ENCODE results near the gene RNF113A. TPM values are rescaled to one million over a fixed set of nuclear protein-coding genes. Genes with fewer than 3 reads are reported as not detected.
"Not testable (repeated sequence)": the region's sequence is repeated elsewhere in the genome, so short reads cannot be mapped to it uniquely, and the experiment has no call there.

Gene RNF113A
- total RNA-seq, 1 donor from 2014 or later, result 12.7 TPM

DNA sequence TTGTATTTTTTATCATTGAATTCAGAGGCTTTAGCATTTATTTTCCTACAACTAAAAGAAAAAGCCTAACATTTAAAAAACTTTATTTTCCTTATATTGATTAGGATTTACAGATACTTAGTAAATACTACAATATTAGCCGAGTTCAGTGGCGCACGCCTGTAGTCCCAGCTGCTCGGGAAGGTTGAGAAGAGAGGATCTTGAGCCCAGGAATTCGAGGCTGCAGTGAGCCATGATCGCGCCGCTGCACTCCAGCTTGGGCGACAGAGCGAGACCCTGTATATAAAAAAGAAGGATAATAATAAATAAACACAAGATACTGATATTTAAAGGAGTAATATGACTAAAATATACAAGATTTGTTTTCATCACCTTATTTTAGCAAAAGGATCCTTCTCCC, 18.1 kb downstream of the RNF113A start:
- Mint-ChIP-seq H3K4me3 (peak overlapping the region; percentile 99), H3K27ac (peak overlapping the region; percentile 100), H3K27me3 (no peaks in the 10 kb centered on the region), H3K4me1 (ENCODE audit: unreplicated experiment) (no peaks in the 10 kb centered on the region), H3K9me3 (no peaks in the 10 kb centered on the region), H3K36me3 (peaks cover 9% of the 10 kb centered on the region)
- TF ChIP-seq, protein P1, sequence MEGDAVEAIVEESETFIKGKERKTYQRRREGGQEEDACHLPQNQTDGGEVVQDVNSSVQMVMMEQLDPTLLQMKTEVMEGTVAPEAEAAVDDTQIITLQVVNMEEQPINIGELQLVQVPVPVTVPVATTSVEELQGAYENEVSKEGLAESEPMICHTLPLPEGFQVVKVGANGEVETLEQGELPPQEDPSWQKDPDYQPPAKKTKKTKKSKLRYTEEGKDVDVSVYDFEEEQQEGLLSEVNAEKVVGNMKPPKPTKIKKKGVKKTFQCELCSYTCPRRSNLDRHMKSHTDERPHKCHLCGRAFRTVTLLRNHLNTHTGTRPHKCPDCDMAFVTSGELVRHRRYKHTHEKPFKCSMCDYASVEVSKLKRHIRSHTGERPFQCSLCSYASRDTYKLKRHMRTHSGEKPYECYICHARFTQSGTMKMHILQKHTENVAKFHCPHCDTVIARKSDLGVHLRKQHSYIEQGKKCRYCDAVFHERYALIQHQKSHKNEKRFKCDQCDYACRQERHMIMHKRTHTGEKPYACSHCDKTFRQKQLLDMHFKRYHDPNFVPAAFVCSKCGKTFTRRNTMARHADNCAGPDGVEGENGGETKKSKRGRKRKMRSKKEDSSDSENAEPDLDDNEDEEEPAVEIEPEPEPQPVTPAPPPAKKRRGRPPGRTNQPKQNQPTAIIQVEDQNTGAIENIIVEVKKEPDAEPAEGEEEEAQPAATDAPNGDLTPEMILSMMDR (conservative IDR thresholded peaks at IDR 0.05), result no peak
- DNase-seq (ENCODE audit: extremely low spot score, unreplicated experiment), result no peak

DNA sequence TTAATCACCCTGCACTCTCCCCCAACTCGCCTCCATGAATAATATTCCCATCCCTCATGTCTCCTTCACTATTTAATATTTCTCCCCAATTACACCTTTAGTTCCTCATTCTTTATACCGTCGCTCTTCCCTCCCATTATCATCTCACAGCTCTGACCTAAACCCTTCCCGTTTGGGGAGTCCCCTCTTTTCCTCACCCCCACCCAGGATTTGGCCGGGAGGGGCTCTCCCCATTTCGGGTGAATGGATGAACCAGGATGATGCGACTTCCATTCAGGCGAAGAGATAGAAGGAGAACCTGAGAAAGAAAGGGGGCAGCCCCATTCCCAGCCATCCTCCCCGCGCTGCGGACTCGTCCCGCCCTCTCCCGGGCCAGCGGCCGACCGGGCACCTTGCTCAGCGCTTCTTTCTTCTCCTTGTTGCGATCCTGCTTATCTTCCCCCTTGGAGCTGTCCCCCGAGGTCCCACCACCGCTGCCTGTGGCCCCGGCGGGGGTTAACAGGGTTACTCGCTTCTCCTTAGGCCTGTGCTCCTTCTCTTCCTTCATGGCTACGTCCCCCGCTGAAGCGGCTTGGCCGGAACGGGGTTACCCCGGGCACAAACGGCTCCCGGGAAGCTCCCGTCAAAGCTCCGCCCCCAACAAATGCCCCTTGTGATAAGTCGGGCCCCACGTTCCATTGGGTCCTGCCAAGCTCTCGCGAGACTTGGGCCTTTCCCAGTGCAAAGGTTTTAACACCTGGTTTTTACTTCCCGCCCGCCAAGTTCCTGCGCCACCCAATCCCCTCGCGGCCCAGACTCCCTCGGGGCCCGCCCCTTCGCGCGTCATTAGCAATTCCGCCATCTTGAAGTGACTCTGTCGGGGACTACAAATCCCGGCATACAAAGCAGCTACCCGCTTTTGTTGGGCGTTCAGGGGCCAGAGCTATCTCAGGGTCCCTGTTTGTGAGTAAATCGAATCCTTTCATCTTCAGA, 18.9 kb downstream of the RNF113A start, which contains the start of gene UPF3B:
Gene UPF3B (minus strand): TSS at position 582 of the 972 bp plus-strand sequence. CDS start 35 bp downstream, at position 547.
- peak; percentile 92 for DNase-seq (ENCODE audit: extremely low spot score, unreplicated experiment)
- no peaks in the 10 kb centered on the region for H3K4me1 Mint-ChIP-seq (ENCODE audit: unreplicated experiment)
- H3K27ac Mint-ChIP-seq, result peak within 1 kb of the TSS; percentile 100
- H3K4me3 Mint-ChIP-seq, result peak within 1 kb of the TSS; percentile 99
- peaks cover 10% of the 10 kb centered on the region for H3K36me3 Mint-ChIP-seq
- TF ChIP-seq, protein P1 (conservative IDR thresholded peaks at IDR 0.05), result no peak
- no peaks in the 10 kb centered on the region for H3K9me3 Mint-ChIP-seq
- H3K27me3 Mint-ChIP-seq, result no peaks in the 10 kb centered on the region

DNA sequence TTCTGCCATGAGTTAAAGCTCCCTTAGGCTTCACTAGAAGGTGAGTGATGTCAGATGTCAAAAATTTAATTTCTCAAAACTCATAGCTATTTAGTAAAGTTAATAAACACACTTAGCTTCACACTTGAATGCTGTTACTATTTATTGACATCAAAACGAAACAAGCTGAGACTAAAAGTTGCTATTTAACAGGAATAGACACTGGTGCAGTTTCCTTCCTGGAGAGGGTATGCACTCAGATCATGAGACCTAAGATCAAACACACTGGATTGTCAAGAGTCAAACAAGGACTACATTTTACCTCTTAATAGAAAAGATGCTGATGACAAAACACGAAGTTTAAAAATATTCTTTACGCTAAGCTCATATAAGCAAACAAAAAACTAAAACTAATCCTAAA, 37.6 kb downstream of the RNF113A start:
- Mint-ChIP-seq H3K4me3 (no peak overlapping the region), H3K27ac (no peak overlapping the region), H3K27me3 (no peaks in the 10 kb centered on the region), H3K9me3 (no peaks in the 10 kb centered on the region), H3K36me3 (peaks cover 18% of the 10 kb centered on the region), H3K4me1 (ENCODE audit: unreplicated experiment) (no peaks in the 10 kb centered on the region)
- no peak for DNase-seq (ENCODE audit: extremely low spot score, unreplicated experiment)
- TF ChIP-seq, protein P1 (conservative IDR thresholded peaks at IDR 0.05), result no peak

DNA sequence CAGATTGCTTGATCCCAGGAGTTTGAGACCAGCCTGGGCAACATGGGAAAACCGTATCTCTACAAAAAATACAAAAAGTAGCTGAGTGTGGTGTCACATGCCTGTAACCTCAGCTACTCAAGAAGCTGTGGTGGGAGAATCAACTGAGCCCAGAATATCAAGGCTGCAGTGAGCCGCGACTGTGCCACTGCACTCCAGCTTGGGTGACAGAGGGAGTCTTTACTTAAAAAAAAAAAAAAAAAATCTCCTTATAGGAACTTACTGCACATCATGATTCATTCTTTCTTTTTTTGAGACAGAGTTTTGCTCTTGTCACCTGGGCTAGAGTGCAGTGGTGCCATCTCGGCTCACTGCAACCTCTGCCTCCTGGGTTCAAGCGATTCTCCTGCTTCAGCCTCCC, 43.1 kb downstream of the RNF113A start:
- Mint-ChIP-seq H3K27me3 (no peaks in the 10 kb centered on the region), H3K27ac (no peak overlapping the region), H3K4me1 (ENCODE audit: unreplicated experiment) (no peaks in the 10 kb centered on the region), H3K9me3 (no peaks in the 10 kb centered on the region), H3K36me3 (peaks cover 9% of the 10 kb centered on the region), H3K4me3 (no peak overlapping the region)
- no peak for DNase-seq (ENCODE audit: extremely low spot score, unreplicated experiment)
- TF ChIP-seq, protein P1 (conservative IDR thresholded peaks at IDR 0.05), result no peak

DNA sequence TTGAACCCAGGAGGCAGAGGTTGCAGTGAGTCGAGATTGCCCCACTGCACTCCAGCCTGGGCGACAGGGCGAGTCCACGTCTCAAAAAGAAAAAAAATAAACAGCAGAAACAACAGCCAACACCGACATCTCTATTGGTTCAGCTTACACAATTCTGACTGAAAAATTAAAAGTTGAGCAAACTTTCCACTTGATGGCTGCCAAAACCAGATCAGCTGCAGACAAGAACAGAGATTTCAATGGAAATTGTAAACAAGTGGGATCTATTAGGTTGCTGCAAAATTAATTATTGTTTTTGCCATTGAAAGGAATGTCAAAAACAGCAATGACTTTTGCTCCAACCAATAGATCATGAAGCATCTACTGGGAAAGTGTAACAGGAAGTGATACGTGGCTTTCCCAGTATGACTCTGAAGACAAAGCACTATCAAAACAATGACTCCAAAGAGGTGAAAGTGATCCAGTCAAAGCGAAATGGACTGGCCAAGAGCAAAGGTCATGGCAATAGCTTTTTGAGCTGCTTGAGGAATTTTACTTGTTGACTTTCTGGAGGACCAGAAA, 45.1 kb downstream of the RNF113A start:
- Mint-ChIP-seq H3K27me3 (no peaks in the 10 kb centered on the region), H3K9me3 (no peaks in the 10 kb centered on the region), H3K4me1 (ENCODE audit: unreplicated experiment) (no peaks in the 10 kb centered on the region), H3K27ac (no peak overlapping the region), H3K36me3 (peaks cover 9% of the 10 kb centered on the region), H3K4me3 (no peak overlapping the region)
- no peak for DNase-seq (ENCODE audit: extremely low spot score, unreplicated experiment)
- TF ChIP-seq, protein P1 (conservative IDR thresholded peaks at IDR 0.05), result no peak

DNA sequence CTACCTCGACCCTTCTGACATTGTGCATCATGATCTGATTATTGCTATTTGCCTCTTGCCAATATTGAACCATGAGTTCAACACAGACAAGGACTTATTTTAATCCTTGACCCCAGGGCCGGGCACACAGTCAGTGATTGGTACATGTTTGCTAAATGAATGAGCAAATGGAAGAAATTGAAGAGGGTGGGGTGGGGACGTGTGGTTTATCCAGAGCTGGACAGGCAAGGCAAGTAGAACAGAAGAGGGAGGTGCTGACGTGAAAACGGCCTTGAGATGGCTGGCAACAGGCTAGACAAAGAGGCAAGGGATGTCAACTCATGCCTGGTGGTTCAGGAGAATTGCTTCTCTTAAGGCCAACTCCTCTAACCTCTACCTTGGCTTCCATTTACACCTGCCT, 47.3 kb downstream of the RNF113A start:
- not testable (repeated sequence) for DNase-seq (ENCODE audit: extremely low spot score, unreplicated experiment); H3K27me3 Mint-ChIP-seq; H3K9me3 Mint-ChIP-seq; H3K4me3 Mint-ChIP-seq; H3K27ac Mint-ChIP-seq; H3K36me3 Mint-ChIP-seq; H3K4me1 Mint-ChIP-seq (ENCODE audit: unreplicated experiment)

DNA sequence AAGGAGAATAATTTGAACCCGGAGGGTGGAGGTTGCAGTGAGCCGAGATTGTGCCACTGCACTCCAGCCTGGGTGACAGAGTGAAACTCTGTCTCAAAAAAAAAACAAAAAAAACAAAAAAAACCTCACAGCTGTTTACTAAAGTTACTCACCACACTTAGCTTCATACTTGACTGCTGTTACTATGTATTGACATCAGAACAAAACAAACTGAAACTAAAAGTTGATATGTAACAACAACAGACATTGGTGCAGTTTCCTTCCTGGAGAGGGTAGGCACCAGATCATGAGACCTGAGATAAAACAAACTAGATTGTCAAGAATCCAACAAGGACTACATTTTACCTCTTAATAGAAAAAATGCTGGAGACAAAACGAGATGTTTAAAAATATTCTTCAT, 49.8 kb downstream of the RNF113A start:
- not testable (repeated sequence) for H3K27me3 Mint-ChIP-seq; H3K27ac Mint-ChIP-seq; H3K9me3 Mint-ChIP-seq; H3K36me3 Mint-ChIP-seq; DNase-seq (ENCODE audit: extremely low spot score, unreplicated experiment); H3K4me3 Mint-ChIP-seq; H3K4me1 Mint-ChIP-seq (ENCODE audit: unreplicated experiment)
